Mammary epithelial cell (primary cell): ENCODE data around the gene PTGES.

Experiments used
- CTCF ChIP-seq, 2 donors: IDR thresholded peaks in 1 of 2; conservative IDR thresholded peaks in 1 of 2; 2 replicates each; pipeline ENCODE4 v1.5.1; 2011 to 2012; ENCODE audit warnings: inconsistent platforms in 2 of 2, low read length in 2 of 2, mild to moderate bottlenecking in 2 of 2, control low read depth in 1 of 2, low read depth in 1 of 2; ENCODE audit not compliant: insufficient read depth in 1 of 2; ENCODE audit errors: extremely low read depth in 1 of 2
- EZH2 ChIP-seq: IDR thresholded peaks from 2 replicates; pipeline ENCODE4 v1.6.1; 2012; ENCODE audit warnings: low read length, inconsistent platforms, borderline replicate concordance

GRCh38 chr9:129695870-129696269 lies 57.0 kb downstream of the PTGES start:
- TF ChIP-seq CTCF (conservative IDR thresholded peaks at IDR 0.05 in 1 of 2, IDR thresholded peaks at IDR 0.05 in 1 of 2; ENCODE audit: extremely low read depth in 1 of 2, insufficient read depth in 1 of 2, low read depth in 1 of 2, low read length in 2 of 2) (no peak), EZH2 (no peak)
